ENCODE results near the gene HERPUD1. TPM values are rescaled to one million over a fixed set of nuclear protein-coding genes. Genes with fewer than 3 reads are reported as not detected.

Gene HERPUD1
- total and polyA plus RNA-seq, 8 donors, result 78.2 to 298 (median 203) TPM

DNA sequence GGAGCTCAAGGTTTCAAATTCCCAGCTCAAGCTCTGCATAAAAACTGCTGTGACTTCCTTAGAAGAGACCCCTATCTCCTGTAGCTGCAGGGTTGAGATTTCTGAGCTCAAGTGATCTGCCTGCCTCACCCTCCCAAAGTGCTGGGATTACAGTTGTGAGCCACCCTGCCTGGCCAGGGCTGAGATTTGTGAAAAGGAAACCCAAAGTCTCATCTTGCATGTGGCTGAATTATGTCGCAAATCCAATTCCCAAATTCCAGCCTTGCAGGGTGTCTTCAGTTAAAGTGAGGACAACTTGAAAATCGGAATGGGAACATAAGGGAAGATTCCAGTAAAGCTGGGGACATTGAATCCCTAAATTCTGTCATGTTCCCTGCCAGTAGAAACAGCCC, 15.7 kb downstream of the HERPUD1 start:
- ATAC-seq (peak in 1 of 4 donors; percentile 0), DNase-seq (no peak), FAIRE-seq (no peak)
- Histone ChIP-seq H3K9me3 (no peaks in the 10 kb centered on the region), H3K4me3 (no peak overlapping the region), H3K4me1 (peaks cover 13 to 29% (median 16%) of the 10 kb centered on the region in 3 donors), H3K36me3 (peaks cover 3 to 27% (median 25%) of the 10 kb centered on the region in 3 donors), H3K27ac (peak overlapping the region in 1 of 4 donors; percentile 20), H3K27me3 (no peaks in the 10 kb centered on the region)
- TF ChIP-seq CTCF (IDR thresholded peaks at IDR 0.05), result no peak
- intact Hi-C loops (cut with DNase I), result no loop called here
- 34 to 44% methylated on average over 2 of the region's 2 CpGs for WGBS, 2 donors

GRCh38 chr16:56948234-56948633, 16.3 kb downstream of the HERPUD1 start:
- no peaks in the 10 kb centered on the region for H3K9me3 ChIP-seq
- TF ChIP-seq CTCF (IDR thresholded peaks at IDR 0.05), result no peak
- peak overlapping the region in 1 of 4 donors; percentile 8 for H3K27ac ChIP-seq
- ATAC-seq (no peak), DNase-seq (peak in 1 of 6 donors; percentile 46), FAIRE-seq (no peak)
- 46 to 48% methylated on average over 6 of the region's 6 CpGs for WGBS, 2 donors
- H3K4me1 ChIP-seq, result peaks cover 10 to 27% (median 16%) of the 10 kb centered on the region in 3 donors
- no peak overlapping the region for H3K4me3 ChIP-seq
- intact Hi-C loops (cut with DNase I), result no loop called here
- H3K27me3 ChIP-seq, result no peaks in the 10 kb centered on the region
- H3K36me3 ChIP-seq, result peaks cover 3 to 20% (median 19%) of the 10 kb centered on the region in 3 donors

DNA sequence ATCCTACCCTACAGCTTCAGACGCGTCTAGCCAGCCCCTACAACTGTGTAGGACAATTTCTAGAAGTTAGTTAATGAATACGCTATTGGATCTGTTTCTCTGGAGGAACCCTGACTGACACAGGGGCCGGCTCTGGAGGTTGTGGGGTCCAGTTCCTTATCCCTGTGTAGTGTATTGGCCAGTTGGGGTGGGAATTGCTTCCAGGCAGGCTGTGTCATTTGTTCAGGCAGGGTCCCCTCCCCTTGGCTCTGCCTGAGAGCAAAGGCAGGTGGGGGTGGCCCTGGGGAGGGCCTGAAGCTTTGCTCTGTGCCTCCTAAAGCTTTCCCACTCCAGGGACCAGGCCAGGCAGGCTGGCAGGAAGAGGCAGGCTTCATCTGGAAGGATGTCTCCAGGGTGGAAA, 18.1 kb downstream of the HERPUD1 start:
- H3K9me3 ChIP-seq, result no peaks in the 10 kb centered on the region
- peaks cover 4 to 8% (median 5%) of the 10 kb centered on the region in 3 donors for H3K4me1 ChIP-seq
- no peaks in the 10 kb centered on the region for H3K27me3 ChIP-seq
- ATAC-seq, result peak in 1 of 4 donors; percentile 4
- peaks cover 0 to 2% (median 2%) of the 10 kb centered on the region in 3 donors for H3K36me3 ChIP-seq
- DNase-seq, result peak in 1 of 6 donors; percentile 49
- intact Hi-C loops (cut with DNase I), result loop anchor here in 2 of 3 donors (5.0 kb wide), 1 partner anchor 83 kb away; the partner anchor contains the start of gene SLC12A3 (in 2 of the 2)
- H3K27ac ChIP-seq, result peak overlapping the region in 1 of 4 donors; percentile 22
- no peak overlapping the region for H3K4me3 ChIP-seq
- no peak for TF ChIP-seq CTCF (IDR thresholded peaks at IDR 0.05)
- WGBS, 2 donors, result 36 to 41% methylated on average over 4 of the region's 4 CpGs
- no peak for FAIRE-seq

GRCh38 chr16:56950455-56950854, 18.5 kb downstream of the HERPUD1 start:
- Histone ChIP-seq H3K27ac (peak overlapping the region in 1 of 4 donors; percentile 22), H3K27me3 (no peaks in the 10 kb centered on the region), H3K4me1 (peaks cover under 1 to 4% (median under 1%) of the 10 kb centered on the region in 3 donors), H3K9me3 (no peaks in the 10 kb centered on the region), H3K4me3 (no peak overlapping the region), H3K36me3 (no peaks in the 10 kb centered on the region)
- DNase-seq (no peak), ATAC-seq (peak in 2 of 4 donors; percentile 4 to 5), FAIRE-seq (no peak)
- intact Hi-C loops (cut with DNase I), result loop anchor here in 2 of 3 donors (5.0 kb wide), 1 partner anchor 83 kb away; the partner anchor contains the start of gene SLC12A3 (in 2 of the 2)
- TF ChIP-seq CTCF (IDR thresholded peaks at IDR 0.05), result no peak
- WGBS, 2 donors, result 42 to 45% methylated on average over 7 of the region's 7 CpGs
